Nephron progenitor cell (in vitro differentiated cells): ENCODE measurements around the gene PRKG1.

Experiments used
- DNase-seq: peaks from one replicate; pipeline ENCODE4 v3.0.0; 2021
- H3K27ac Mint-ChIP-seq: 2 replicates; pipeline ENCODE4 v1.8.0; 2021; ENCODE audit warnings: mild to moderate bottlenecking, moderate library complexity, mixed read lengths
- H3K27me3 Mint-ChIP-seq: 2 replicates; pipeline ENCODE4 v1.8.0; 2021; ENCODE audit warnings: mild to moderate bottlenecking, low read depth, mixed read lengths; ENCODE audit not compliant: poor library complexity
- H3K36me3 Mint-ChIP-seq: 2 replicates; pipeline ENCODE4 v1.8.0; 2021; ENCODE audit warnings: low read depth, mixed read lengths
- H3K4me1 Mint-ChIP-seq: 2 replicates; pipeline ENCODE4 v1.8.0; 2021; ENCODE audit warnings: mixed read lengths
- H3K4me3 Mint-ChIP-seq: 2 replicates; pipeline ENCODE4 v1.8.0; 2021; ENCODE audit warnings: mild to moderate bottlenecking, moderate library complexity, mixed read lengths
- H3K9me3 Mint-ChIP-seq: 2 replicates; pipeline ENCODE4 v1.8.0; 2021; ENCODE audit warnings: mild to moderate bottlenecking, moderate library complexity, mixed read lengths
- CTCF ChIP-seq: fragments of 200-600 bp; sonication (generic); IDR thresholded peaks from 2 replicates; pipeline ENCODE4 v1.5.0; 2021; ENCODE audit warnings: antibody characterized with exemption

The PRKG1 gene

DNA sequence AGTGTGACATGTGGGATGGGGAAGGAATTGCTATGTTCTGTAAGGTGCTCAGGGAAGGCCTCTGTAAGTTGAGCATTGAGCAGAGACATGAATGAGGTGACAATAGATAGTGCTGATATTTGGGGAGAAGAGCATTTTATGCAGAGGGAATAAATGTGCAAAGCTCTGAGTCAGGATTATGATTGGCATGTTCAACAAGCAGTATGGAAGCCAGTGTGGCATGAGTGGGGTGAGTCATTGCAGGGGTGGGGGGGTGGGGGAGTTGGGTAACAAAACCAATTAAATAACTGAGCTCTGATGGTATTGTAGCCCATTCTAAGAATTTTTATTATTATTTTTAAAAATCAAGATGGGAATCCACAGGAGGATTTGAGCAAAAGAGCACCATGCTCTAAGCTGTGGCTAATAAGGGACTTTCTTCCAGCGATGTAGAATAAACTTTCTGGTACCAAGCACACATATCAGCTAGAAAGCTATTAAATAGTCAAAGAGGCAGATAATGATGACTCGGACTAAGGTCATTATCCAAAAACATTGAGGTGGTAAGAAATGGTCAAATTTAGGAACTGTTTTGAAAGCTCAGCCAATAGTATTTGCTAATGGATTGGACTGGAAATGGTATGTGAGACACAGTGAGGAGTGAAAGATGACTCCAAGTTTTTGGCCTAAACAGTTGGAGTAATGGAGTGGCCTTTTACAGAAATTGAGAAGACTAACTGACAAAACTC lies 96.4 kb downstream of the PRKG1 start:
- H3K27ac Mint-ChIP-seq, result no peak overlapping the region
- H3K4me1 Mint-ChIP-seq, result peaks cover 11% of the 10 kb centered on the region
- TF ChIP-seq CTCF, result no peak
- no peaks in the 10 kb centered on the region for H3K9me3 Mint-ChIP-seq
- no peak for DNase-seq
- H3K36me3 Mint-ChIP-seq, result peaks cover 5% of the 10 kb centered on the region
- no peak overlapping the region for H3K4me3 Mint-ChIP-seq
- H3K27me3 Mint-ChIP-seq, result no peaks in the 10 kb centered on the region

DNA sequence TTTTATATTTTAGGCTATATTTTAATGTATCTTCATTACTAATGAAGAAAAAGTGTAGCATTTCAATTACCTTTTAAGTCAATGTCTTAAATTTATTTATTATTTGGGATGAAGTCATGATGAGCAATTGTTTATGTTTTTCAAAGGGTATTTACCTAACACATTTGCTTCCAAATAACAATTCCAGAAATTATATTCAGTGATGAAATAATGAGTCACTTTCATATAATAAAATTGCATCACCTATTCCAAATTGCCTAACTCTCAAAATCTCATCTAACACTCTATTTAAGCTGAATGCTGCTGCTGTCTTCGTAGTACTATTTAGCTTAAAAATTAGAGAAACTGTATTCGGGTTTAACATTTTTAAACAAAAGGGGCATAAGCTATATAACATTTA lies 97.7 kb downstream of the PRKG1 start:
- H3K4me1 Mint-ChIP-seq, result peaks cover 11% of the 10 kb centered on the region
- no peak for TF ChIP-seq CTCF
- no peaks in the 10 kb centered on the region for H3K27me3 Mint-ChIP-seq
- H3K27ac Mint-ChIP-seq, result no peak overlapping the region
- H3K4me3 Mint-ChIP-seq, result no peak overlapping the region
- H3K36me3 Mint-ChIP-seq, result no peaks in the 10 kb centered on the region
- no peak for DNase-seq
- no peaks in the 10 kb centered on the region for H3K9me3 Mint-ChIP-seq

DNA sequence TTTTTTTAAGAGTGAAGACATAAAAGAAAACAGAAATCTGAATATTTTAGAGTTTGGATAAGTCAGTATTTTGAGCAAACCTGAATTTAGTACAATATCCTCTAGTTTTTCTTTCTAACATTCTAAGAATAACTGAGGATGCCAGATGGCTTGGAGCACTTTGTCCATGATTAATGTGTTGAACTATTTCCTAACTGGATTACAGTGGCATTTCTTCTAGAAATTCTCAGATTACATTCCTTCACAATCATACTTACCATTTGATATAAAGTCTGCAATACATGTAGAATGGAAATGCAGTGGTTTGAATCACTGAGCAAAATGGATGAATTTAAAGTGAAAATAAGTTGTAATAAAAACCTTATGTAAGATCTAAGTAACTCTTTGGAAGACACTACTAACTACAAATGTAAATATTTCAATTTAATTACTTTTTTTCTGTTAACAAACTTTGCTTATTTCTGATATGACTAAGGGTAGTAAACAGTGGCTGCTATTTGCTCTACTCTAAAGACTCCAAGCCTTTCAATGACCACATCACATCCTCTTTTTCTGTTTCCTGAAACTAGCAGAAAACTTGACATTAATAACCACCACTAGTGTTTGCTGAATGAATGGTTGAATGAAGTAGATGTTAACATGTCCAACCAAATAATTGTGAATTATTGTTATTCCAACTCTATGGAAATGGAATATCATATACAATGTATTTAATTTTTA lies 102.8 kb downstream of the PRKG1 start:
- no peak for TF ChIP-seq CTCF
- DNase-seq, result no peak
- Mint-ChIP-seq H3K36me3 (no peaks in the 10 kb centered on the region), H3K4me1 (no peaks in the 10 kb centered on the region), H3K4me3 (no peak overlapping the region), H3K9me3 (no peaks in the 10 kb centered on the region), H3K27ac (no peak overlapping the region), H3K27me3 (no peaks in the 10 kb centered on the region)

- Mint-ChIP-seq H3K4me1 (peaks cover 5% of the 10 kb centered on the region), H3K36me3 (no peaks in the 10 kb centered on the region), H3K4me3 (no peak overlapping the region), H3K9me3 (no peaks in the 10 kb centered on the region), H3K27ac (no peak overlapping the region), H3K27me3 (no peaks in the 10 kb centered on the region)
- DNase-seq, result no peak
- TF ChIP-seq CTCF, result no peak
Measured at GRCh38 chr10:51178634-51179033, 104.3 kb downstream of the PRKG1 start.

GRCh38 chr10:51180141-51180540 lies 105.9 kb downstream of the PRKG1 start:
- H3K36me3 Mint-ChIP-seq, result no peaks in the 10 kb centered on the region
- H3K27ac Mint-ChIP-seq, result no peak overlapping the region
- TF ChIP-seq CTCF, result no peak
- H3K4me1 Mint-ChIP-seq, result peaks cover 17% of the 10 kb centered on the region
- no peaks in the 10 kb centered on the region for H3K27me3 Mint-ChIP-seq
- DNase-seq, result no peak
- H3K9me3 Mint-ChIP-seq, result no peaks in the 10 kb centered on the region
- no peak overlapping the region for H3K4me3 Mint-ChIP-seq

DNA sequence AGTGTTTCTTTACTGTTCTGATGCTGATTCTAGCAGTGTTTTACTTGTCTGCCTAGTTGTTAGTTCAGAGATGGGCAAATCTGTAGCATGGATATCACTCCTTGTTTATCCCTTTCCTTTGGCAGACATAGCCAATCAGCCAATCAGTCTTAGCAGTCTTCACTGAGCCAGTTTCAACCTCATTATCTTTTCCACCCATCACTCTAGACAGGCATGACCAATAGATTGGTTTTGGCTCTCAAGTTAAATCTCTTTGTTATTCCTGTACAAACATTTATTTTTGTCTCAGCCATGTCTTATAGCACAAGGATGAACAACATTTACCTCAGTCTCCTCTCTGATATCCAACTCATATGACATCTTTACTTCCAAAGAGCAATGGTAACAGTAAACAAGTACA lies 109.5 kb downstream of the PRKG1 start:
- TF ChIP-seq CTCF, result no peak
- Mint-ChIP-seq H3K4me1 (peaks cover 26% of the 10 kb centered on the region), H3K27me3 (peaks cover 3% of the 10 kb centered on the region), H3K36me3 (no peaks in the 10 kb centered on the region), H3K27ac (no peak overlapping the region), H3K4me3 (no peak overlapping the region), H3K9me3 (no peaks in the 10 kb centered on the region)
- DNase-seq, result no peak
